Neutrophil (primary cell): ENCODE results near the gene KCNK3.

ENCODE experiments used
- H3K27ac ChIP-seq: fragments of 200-600 bp; sonication (generic); 2 replicates; pipeline ENCODE4 v1.5.1; 2016; ENCODE audit warnings: mild to moderate bottlenecking, moderate library complexity
- H3K27me3 ChIP-seq: fragments of 200-600 bp; sonication (generic); 2 replicates; pipeline ENCODE4 v1.6.0; 2016; ENCODE audit warnings: mild to moderate bottlenecking
- H3K36me3 ChIP-seq: fragments of 200-600 bp; sonication (generic); 2 replicates; pipeline ENCODE4 v1.5.1; 2017
- H3K4me1 ChIP-seq, 2 experiments: fragments of 200-600 bp in 1 of 2; sonication (generic) in 1 of 2; 1 replicate in 1 of 2; 2 replicates in 1 of 2; pipeline versions ENCODE4 v1.5.1 to v1.6.1; 2013 to 2016; ENCODE audit warnings: low read depth in 1 of 2, low read length in 1 of 2, mild to moderate bottlenecking in 1 of 2, moderate library complexity in 1 of 2; ENCODE audit not compliant: control insufficient read depth in 1 of 2, insufficient read depth in 1 of 2
- H3K4me3 ChIP-seq, 2 experiments: fragments of 200-600 bp in 1 of 2; sonication (generic) in 1 of 2; 1 replicate in 1 of 2; 2 replicates in 1 of 2; pipeline ENCODE4 v1.5.1; 2013 to 2016; ENCODE audit warnings: low read depth in 1 of 2, low read length in 1 of 2, mild to moderate bottlenecking in 1 of 2, moderate library complexity in 1 of 2
- H3K9me3 ChIP-seq: fragments of 200-600 bp; sonication (generic); 2 replicates; pipeline ENCODE4 v1.5.1; 2016
- TF ChIP-seq, protein P1 (sequence below): fragments of 200-600 bp; sonication (generic); IDR thresholded peaks from 2 replicates; pipeline ENCODE4 v1.5.1; 2016; ENCODE audit warnings: antibody characterized with exemption

The KCNK3 gene

DNA sequence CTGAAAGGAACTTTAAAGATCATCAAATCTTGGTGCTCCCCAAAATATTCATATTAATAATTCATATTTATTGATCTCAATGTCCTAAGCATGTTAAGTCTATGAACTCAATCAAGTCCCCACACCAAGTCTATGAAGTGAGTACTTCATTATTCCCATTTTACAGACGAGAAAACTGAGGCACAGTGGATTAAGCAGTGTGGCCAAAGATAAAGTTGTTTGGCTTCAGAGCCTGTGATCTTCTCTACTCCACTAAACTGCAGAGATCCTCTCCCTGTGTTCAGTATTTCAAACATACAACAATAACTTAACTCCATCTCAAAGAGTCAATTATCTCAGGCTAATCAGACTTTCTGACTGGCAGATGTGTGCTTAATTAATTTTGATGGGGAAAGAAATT lies 29.8 kb downstream of the KCNK3 start:
- Histone ChIP-seq H3K27me3 (peaks cover 5% of the 10 kb centered on the region), H3K4me3 (no peak overlapping the region), H3K9me3 (no peaks in the 10 kb centered on the region), H3K36me3 (no peaks in the 10 kb centered on the region), H3K4me1 (no peaks in the 10 kb centered on the region), H3K27ac (no peak overlapping the region)
- TF ChIP-seq, protein P1, sequence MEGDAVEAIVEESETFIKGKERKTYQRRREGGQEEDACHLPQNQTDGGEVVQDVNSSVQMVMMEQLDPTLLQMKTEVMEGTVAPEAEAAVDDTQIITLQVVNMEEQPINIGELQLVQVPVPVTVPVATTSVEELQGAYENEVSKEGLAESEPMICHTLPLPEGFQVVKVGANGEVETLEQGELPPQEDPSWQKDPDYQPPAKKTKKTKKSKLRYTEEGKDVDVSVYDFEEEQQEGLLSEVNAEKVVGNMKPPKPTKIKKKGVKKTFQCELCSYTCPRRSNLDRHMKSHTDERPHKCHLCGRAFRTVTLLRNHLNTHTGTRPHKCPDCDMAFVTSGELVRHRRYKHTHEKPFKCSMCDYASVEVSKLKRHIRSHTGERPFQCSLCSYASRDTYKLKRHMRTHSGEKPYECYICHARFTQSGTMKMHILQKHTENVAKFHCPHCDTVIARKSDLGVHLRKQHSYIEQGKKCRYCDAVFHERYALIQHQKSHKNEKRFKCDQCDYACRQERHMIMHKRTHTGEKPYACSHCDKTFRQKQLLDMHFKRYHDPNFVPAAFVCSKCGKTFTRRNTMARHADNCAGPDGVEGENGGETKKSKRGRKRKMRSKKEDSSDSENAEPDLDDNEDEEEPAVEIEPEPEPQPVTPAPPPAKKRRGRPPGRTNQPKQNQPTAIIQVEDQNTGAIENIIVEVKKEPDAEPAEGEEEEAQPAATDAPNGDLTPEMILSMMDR: no peak

DNA sequence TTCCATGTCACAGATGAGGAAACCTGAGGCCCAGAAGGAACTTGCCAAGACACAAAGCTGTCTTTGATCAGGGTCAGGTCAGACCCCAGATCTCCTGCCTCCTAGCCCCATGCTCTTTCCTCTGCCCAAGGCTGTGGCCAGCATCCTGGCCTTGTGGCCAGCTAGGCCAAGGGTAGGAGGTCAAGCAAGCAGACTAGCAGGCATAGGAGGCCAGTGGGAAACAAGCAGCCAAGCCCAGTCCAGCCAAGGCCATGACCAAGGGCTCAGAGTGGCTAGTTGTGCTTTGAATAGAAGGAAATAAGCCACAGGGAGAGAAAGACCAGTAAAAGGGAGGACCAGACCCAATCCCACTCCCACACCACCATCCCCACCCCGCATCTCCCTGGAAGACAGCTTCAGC lies 30.4 kb downstream of the KCNK3 start:
- Histone ChIP-seq H3K27me3 (peaks cover 11% of the 10 kb centered on the region), H3K36me3 (no peaks in the 10 kb centered on the region), H3K4me3 (no peak overlapping the region), H3K4me1 (no peaks in the 10 kb centered on the region), H3K9me3 (no peaks in the 10 kb centered on the region), H3K27ac (no peak overlapping the region)
- TF ChIP-seq, protein P1: no peak

DNA sequence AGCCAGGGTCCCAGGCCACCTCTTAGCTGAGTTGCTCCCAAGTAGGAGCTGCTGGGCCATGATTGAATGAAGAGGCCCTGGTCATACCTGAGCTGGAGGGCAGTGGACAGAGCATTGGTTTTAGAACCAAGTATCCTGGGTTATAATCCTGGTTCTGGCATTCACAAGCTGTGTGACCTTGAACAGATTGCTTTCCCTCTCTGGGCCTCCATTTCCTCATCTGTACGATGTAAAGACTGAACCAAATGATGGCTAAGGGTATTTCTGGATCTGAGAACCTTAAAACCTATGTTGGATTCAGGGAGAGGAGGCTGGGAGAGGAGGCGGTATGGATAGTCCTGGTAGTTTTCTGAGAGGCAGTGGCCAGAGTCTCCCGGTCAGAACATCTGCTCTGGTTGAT lies 31.0 kb downstream of the KCNK3 start:
- no peak overlapping the region for H3K4me3 ChIP-seq
- TF ChIP-seq, protein P1: no peak
- no peaks in the 10 kb centered on the region for H3K9me3 ChIP-seq
- no peaks in the 10 kb centered on the region for H3K4me1 ChIP-seq
- peaks cover 17% of the 10 kb centered on the region for H3K27me3 ChIP-seq
- no peak overlapping the region for H3K27ac ChIP-seq
- H3K36me3 ChIP-seq: no peaks in the 10 kb centered on the region

DNA sequence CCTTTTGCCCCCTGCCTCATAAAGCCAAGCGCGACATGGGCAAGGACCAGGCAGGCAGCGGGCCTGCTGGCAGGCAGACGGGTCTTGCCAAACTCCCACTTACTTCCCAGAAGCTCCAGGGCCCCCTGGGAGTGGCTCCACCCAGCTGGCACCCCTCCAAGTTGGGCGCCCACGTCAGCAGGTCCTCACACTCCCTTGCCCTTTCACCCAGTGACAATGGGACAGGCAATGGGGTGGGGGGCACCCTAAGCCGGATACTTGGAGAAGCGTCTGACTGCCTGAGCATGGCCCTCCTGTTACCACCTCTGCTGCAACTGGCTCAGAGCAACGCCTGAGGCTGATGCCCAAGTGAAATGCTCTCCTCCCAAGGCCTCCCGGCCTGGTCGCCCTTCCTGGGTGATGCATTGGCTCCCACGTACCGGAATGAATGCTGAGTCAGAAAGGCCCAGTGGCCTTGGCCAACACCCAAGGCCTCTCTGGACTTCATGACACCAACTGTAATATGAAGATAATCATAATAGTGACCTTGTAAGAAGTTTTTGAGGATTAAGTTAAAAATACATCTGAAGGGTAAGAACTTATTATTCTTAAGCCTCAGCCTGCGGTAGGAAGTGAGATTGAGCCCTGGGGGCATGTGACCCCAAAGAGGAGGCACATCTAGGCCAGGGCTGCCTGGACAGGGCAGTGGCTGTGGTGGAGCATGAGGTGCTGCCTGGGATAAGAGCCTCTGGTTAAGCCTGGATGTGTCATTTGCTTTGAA lies 31.6 kb downstream of the KCNK3 start:
- Histone ChIP-seq H3K4me1 (no peaks in the 10 kb centered on the region), H3K4me3 (no peak overlapping the region), H3K27ac (no peak overlapping the region), H3K9me3 (no peaks in the 10 kb centered on the region), H3K27me3 (peaks cover 24% of the 10 kb centered on the region), H3K36me3 (no peaks in the 10 kb centered on the region)
- TF ChIP-seq, protein P1: no peak

DNA sequence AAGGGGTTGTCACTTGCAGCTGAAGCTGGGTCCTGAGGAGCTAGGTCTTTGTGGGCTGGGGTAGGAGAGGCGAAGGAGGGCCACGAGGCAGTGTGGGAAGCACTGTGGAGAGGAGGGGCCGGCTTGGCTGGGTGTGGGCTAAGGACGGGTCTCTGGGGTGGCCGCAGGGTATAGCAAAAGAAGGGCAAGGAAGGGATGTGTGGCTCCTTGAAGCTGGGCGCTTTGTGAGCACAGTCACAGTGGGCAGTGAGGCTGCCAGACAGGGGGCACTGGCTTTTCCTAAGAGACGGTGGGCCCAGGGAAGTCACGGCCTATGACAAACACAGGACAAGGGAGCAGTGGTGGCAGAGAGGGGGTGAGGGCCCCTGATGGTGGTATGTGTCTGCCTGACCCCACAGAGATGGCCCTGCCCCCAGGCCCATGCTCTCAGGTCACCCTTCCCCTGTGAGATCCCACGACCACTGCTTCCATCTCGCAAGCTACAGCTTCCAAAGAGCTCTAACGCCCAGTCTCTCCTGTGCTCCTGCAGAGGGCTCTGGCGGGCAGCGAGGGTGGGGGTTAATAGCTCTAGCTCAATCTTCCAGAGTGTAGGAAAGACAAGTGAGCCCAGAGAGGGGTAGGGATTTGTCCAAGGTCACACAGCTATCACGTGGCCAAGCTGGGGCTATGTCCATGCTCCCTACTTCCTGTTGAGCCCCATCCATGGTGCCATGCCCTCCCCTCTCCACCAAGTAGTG lies 32.4 kb downstream of the KCNK3 start:
- Histone ChIP-seq H3K9me3 (no peaks in the 10 kb centered on the region), H3K4me1 (no peaks in the 10 kb centered on the region), H3K27me3 (peaks cover 30% of the 10 kb centered on the region), H3K27ac (no peak overlapping the region), H3K36me3 (no peaks in the 10 kb centered on the region), H3K4me3 (no peak overlapping the region)
- TF ChIP-seq, protein P1: no peak
